HEK293 (cell line): ENCODE measurements around the gene MRPS31.

Experiments
- ATF2 ChIP-seq: fragments of 450-650 bp; formaldehyde crosslinking; IDR thresholded peaks from 2 replicates; pipeline ENCODE4 v1.5.1; 2016; ENCODE audit warnings: missing biosample characterization, missing genetic modification characterization, low read depth
- BCL11B ChIP-seq: fragments of 450-650 bp; formaldehyde crosslinking; IDR thresholded peaks from 2 replicates; pipeline ENCODE4 v1.5.1; 2016; ENCODE audit warnings: low read depth, missing biosample characterization, missing genetic modification characterization
- FEZF1 ChIP-seq: fragments of 450-650 bp; formaldehyde crosslinking; IDR thresholded peaks from 2 replicates; pipeline ENCODE4 v1.5.1; 2016; ENCODE audit warnings: missing biosample characterization, missing genetic modification characterization
- IKZF3 ChIP-seq: fragments of 450-650 bp; IDR thresholded peaks from 2 replicates; pipeline ENCODE4 v1.5.0; 2018; ENCODE audit warnings: missing biosample characterization, mild to moderate bottlenecking, missing genetic modification characterization, moderate library complexity
- KLF1 ChIP-seq: fragments of 450-650 bp; formaldehyde crosslinking; IDR thresholded peaks from 2 replicates; pipeline ENCODE4 v1.5.1; 2016; ENCODE audit warnings: missing biosample characterization, missing genetic modification characterization
- KLF16 ChIP-seq: fragments of 450-650 bp; formaldehyde crosslinking; IDR thresholded peaks from 2 replicates; pipeline ENCODE4 v1.5.1; 2017; ENCODE audit warnings: missing biosample characterization, missing genetic modification characterization
- KLF7 ChIP-seq: fragments of 450-650 bp; formaldehyde crosslinking; IDR thresholded peaks from 2 replicates; pipeline ENCODE4 v1.5.1; 2016; ENCODE audit warnings: missing biosample characterization, missing genetic modification characterization, borderline replicate concordance
- KLF9 ChIP-seq: fragments of 450-650 bp; formaldehyde crosslinking; IDR thresholded peaks from 2 replicates; pipeline ENCODE4 v1.5.1; 2016; ENCODE audit warnings: missing biosample characterization, missing genetic modification characterization, low read depth
- OSR2 ChIP-seq: fragments of 450-650 bp; formaldehyde crosslinking; IDR thresholded peaks from 2 replicates; pipeline ENCODE4 v1.5.1; 2016; ENCODE audit warnings: missing biosample characterization, missing genetic modification characterization
- PRDM4 ChIP-seq: fragments of 450-650 bp; formaldehyde crosslinking; IDR thresholded peaks from 2 replicates; pipeline ENCODE4 v1.5.1; 2017; ENCODE audit warnings: missing biosample characterization, missing genetic modification characterization
- SCRT2 ChIP-seq: fragments of 450-650 bp; formaldehyde crosslinking; IDR thresholded peaks from 2 replicates; pipeline ENCODE4 v1.5.1; 2016; ENCODE audit warnings: missing biosample characterization, missing genetic modification characterization
- ZEB2 ChIP-seq: fragments of 450-650 bp; formaldehyde crosslinking; IDR thresholded peaks from 2 replicates; pipeline ENCODE4 v1.5.1; 2016; ENCODE audit warnings: missing biosample characterization, missing genetic modification characterization
- ZFP3 ChIP-seq: fragments of 450-650 bp; formaldehyde crosslinking; IDR thresholded peaks from 2 replicates; pipeline ENCODE4 v1.5.1; 2016; ENCODE audit warnings: low read depth, missing biosample characterization, missing genetic modification characterization
- ZFP41 ChIP-seq: fragments of 450-650 bp; formaldehyde crosslinking; IDR thresholded peaks from 2 replicates; pipeline ENCODE4 v1.5.1; 2016; ENCODE audit warnings: missing biosample characterization, missing genetic modification characterization, borderline replicate concordance
- ZNF24 ChIP-seq: fragments of 450-650 bp; formaldehyde crosslinking; IDR thresholded peaks from 2 replicates; pipeline ENCODE4 v1.5.1; 2016; ENCODE audit warnings: missing biosample characterization, missing genetic modification characterization
- ZNF324 ChIP-seq: fragments of 450-650 bp; formaldehyde crosslinking; IDR thresholded peaks from 2 replicates; pipeline ENCODE4 v1.5.1; 2016; ENCODE audit warnings: missing biosample characterization, missing genetic modification characterization
- ZNF366 ChIP-seq: fragments of 450-650 bp; formaldehyde crosslinking; conservative IDR thresholded peaks from 2 replicates; pipeline ENCODE4 v1.5.1; 2016; ENCODE audit warnings: missing biosample characterization, missing genetic modification characterization
- ZNF518A ChIP-seq: fragments of 450-650 bp; formaldehyde crosslinking; conservative IDR thresholded peaks from 2 replicates; pipeline ENCODE4 v1.5.1; 2016; ENCODE audit warnings: low read depth, missing biosample characterization, missing genetic modification characterization
- ZNF571 ChIP-seq: fragments of 450-650 bp; formaldehyde crosslinking; IDR thresholded peaks from 2 replicates; pipeline ENCODE4 v1.5.0; 2017; ENCODE audit warnings: missing biosample characterization, missing genetic modification characterization
- ZNF610 ChIP-seq: fragments of 450-650 bp; formaldehyde crosslinking; IDR thresholded peaks from 2 replicates; pipeline ENCODE4 v1.5.1; 2016; ENCODE audit warnings: missing biosample characterization, missing genetic modification characterization, borderline replicate concordance
- ZNF654 ChIP-seq: fragments of 450-650 bp; formaldehyde crosslinking; IDR thresholded peaks from 2 replicates; pipeline ENCODE4 v1.5.1; 2016; ENCODE audit warnings: low read depth, missing biosample characterization, missing genetic modification characterization
- ZNF692 ChIP-seq: fragments of 450-650 bp; formaldehyde crosslinking; IDR thresholded peaks from 2 replicates; pipeline ENCODE4 v1.5.1; 2016; ENCODE audit warnings: missing biosample characterization, missing genetic modification characterization
- ZNF701 ChIP-seq: fragments of 450-650 bp; formaldehyde crosslinking; IDR thresholded peaks from 2 replicates; pipeline ENCODE4 v1.5.1; 2016; ENCODE audit warnings: missing biosample characterization, missing genetic modification characterization
- ZNF785 ChIP-seq: fragments of 450-650 bp; formaldehyde crosslinking; IDR thresholded peaks from 2 replicates; pipeline ENCODE4 v1.5.1; 2016; ENCODE audit warnings: missing biosample characterization, missing genetic modification characterization
- ZNF792 ChIP-seq: fragments of 450-650 bp; formaldehyde crosslinking; IDR thresholded peaks from 2 replicates; pipeline ENCODE4 v1.5.1; 2016; ENCODE audit warnings: missing biosample characterization, missing genetic modification characterization
- ZSCAN18 ChIP-seq: fragments of 450-650 bp; formaldehyde crosslinking; IDR thresholded peaks from 2 replicates; pipeline ENCODE4 v1.5.1; 2016; ENCODE audit warnings: missing biosample characterization, missing genetic modification characterization
- ZSCAN4 ChIP-seq: fragments of 450-650 bp; formaldehyde crosslinking; IDR thresholded peaks from 2 replicates; pipeline ENCODE4 v1.5.1; 2017; ENCODE audit warnings: missing biosample characterization, missing genetic modification characterization

Gene MRPS31

GRCh38 chr13:40770934-40771618, at the start of gene MRPS31 (continued):
- TF ChIP-seq ZNF518A (tag by site-specific recombination): peak; percentile 81
- TF ChIP-seq ZNF366 (tag by site-specific recombination): no peak
- no peak for TF ChIP-seq ATF2 (tag by site-specific recombination)
- peak; percentile 98 for TF ChIP-seq KLF16 (tag by site-specific recombination)
- TF ChIP-seq SCRT2 (tag by site-specific recombination): peak; percentile 74
- no peak for TF ChIP-seq ZNF571 (tag by site-specific recombination)
- peak; percentile 70 for TF ChIP-seq FEZF1 (tag by site-specific recombination)
- TF ChIP-seq ZNF692 (tag by site-specific recombination): peak; percentile 81
- TF ChIP-seq BCL11B (tag by site-specific recombination): peak; percentile 56; the same call in 1 of the 2 replicates
- TF ChIP-seq PRDM4 (tag by site-specific recombination): peak; percentile 68; the same call in 1 of the 2 replicates
- peak; percentile 19; the same call in 1 of the 2 replicates for TF ChIP-seq IKZF3 (tag by site-specific recombination)
- no peak for TF ChIP-seq ZNF701
- peak; percentile 9; the same call in 1 of the 2 replicates for TF ChIP-seq ZNF654 (tag by site-specific recombination)
- 0 out of 2 replicates have a peak, but pooled peaks have one; percentile 45 for TF ChIP-seq ZSCAN18 (tag by site-specific recombination)
- peak; percentile 87 for TF ChIP-seq KLF1 (tag by site-specific recombination)
- peak; percentile 88 for TF ChIP-seq KLF9 (tag by site-specific recombination)
- TF ChIP-seq ZSCAN4 (tag by site-specific recombination): peak; percentile 62; the same call in 1 of the 2 replicates
- TF ChIP-seq ZEB2 (tag by site-specific recombination): peak; percentile 92
- TF ChIP-seq ZNF785: no peak
- TF ChIP-seq ZFP41: no peak
- TF ChIP-seq OSR2 (tag by site-specific recombination): peak; percentile 43; the same call in 1 of the 2 replicates
- TF ChIP-seq ZNF324: peak; percentile 99
- peak; percentile 91 for TF ChIP-seq ZNF610 (tag by site-specific recombination)
- peak; percentile 99 for TF ChIP-seq KLF7
- no peak for TF ChIP-seq ZNF792 (tag by site-specific recombination)
- TF ChIP-seq ZNF24 (tag by site-specific recombination): peak; percentile 98
- no peak for TF ChIP-seq ZFP3 (tag by site-specific recombination)
